Spleen (tissue), 7 donors: ENCODE measurements around the gene IGF1R.

Experiments
- POLR2A ChIP-seq, 3 donors: fragments of 450-650 bp; IDR thresholded peaks; one replicate each; pipeline ENCODE4 v1.5.1; 2017; ENCODE audit warnings: antibody characterized with exemption in 3 of 3, mild to moderate bottlenecking in 1 of 3
- POLR2AphosphoS5 ChIP-seq, 3 donors: sonication (generic); formaldehyde crosslinking; IDR thresholded peaks; one replicate each; pipeline ENCODE4 v1.5.1; 2017; ENCODE audit warnings: antibody characterized with exemption in 3 of 3
- TF ChIP-seq, protein P1 (sequence below), 11 experiments: fragments of 200-600 bp in 7 of 11; fragments of 450-650 bp in 4 of 11; sonication (generic) in 4 of 11; IDR thresholded peaks in 8 of 11; conservative IDR thresholded peaks in 3 of 11; 1 replicate in 7 of 11; 2 replicates in 4 of 11; pipeline versions ENCODE4 v1.4.0 to v1.8.0; 2016 to 2021; ENCODE audit warnings: antibody characterized with exemption in 11 of 11, inconsistent platforms in 4 of 11, mild to moderate bottlenecking in 1 of 11
- donor health status: DM: no; HTN: no; CAD: no; lungs with moderate emphysema.
- donor health status: DM: no; HTN: no; CAD: no.
- donor health status: DM: no; HTN: no; CAD: no.

DNA sequence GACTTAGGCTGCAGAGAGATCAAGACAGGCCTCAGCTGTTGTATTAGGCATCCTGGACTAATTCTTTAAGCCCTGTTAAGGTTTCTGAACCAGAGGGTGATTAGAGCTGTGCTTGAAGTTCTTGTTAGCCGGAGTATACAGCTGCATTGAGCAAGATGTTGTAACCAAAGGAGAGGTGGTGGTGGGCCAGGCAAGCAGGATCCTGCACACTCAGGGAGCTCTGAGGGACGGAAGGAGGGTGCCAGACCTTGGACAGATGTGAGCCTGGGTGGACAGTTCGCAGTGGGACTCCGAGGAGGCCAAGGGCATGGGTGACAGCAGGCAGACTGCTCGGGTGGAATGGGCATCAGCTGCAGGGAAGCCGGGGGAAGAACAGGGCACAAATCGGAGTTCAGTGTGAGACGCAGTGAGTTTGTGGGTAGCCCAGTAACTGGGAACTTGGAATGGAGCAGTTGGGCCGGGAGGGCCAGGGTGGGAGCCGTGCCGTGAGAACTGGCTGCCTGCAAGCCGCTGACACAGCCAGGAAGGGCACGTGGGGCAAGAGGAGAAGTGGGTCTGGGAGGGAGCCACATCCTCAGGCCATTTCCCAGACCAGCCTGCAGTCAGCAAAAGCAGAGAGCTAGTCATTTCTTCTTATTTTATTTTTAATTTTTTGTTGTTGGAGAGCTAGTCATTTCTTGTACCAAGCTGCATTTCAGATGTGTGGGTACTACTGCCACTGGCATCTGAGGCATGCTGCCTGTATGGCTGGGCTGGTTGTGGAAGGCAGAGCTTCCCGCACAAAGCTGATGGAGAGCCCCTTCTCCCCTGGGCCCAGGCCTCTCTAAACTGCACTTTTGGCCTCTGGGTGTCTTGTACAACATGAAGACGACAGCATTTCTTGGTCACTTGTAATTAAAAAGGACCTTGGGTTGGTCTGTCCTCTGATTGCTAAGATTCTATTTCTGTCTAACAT lies 298.2 kb downstream of the IGF1R start:
- TF ChIP-seq POLR2A (IDR thresholded peaks at IDR 0.05) = no peak
- TF ChIP-seq, protein P1, sequence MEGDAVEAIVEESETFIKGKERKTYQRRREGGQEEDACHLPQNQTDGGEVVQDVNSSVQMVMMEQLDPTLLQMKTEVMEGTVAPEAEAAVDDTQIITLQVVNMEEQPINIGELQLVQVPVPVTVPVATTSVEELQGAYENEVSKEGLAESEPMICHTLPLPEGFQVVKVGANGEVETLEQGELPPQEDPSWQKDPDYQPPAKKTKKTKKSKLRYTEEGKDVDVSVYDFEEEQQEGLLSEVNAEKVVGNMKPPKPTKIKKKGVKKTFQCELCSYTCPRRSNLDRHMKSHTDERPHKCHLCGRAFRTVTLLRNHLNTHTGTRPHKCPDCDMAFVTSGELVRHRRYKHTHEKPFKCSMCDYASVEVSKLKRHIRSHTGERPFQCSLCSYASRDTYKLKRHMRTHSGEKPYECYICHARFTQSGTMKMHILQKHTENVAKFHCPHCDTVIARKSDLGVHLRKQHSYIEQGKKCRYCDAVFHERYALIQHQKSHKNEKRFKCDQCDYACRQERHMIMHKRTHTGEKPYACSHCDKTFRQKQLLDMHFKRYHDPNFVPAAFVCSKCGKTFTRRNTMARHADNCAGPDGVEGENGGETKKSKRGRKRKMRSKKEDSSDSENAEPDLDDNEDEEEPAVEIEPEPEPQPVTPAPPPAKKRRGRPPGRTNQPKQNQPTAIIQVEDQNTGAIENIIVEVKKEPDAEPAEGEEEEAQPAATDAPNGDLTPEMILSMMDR (IDR thresholded peaks at IDR 0.05 in 8 of 11, conservative IDR thresholded peaks at IDR 0.05 in 3 of 11) = no peak
- TF ChIP-seq POLR2AphosphoS5 (IDR thresholded peaks at IDR 0.05) = peak; percentile 60 to 78 (median 70)
